ENCODE measurements around the gene LIPT2. TPM values are rescaled to one million over a fixed set of nuclear protein-coding genes. Genes with fewer than 3 reads are reported as not detected.

The LIPT2 gene
- total RNA-seq, 4 donors from 2014 or later: 0.45 to 3.4 (median 3.1) TPM

GRCh38 chr11:74457356-74457755, 36.2 kb downstream of the LIPT2 start:
- H3K4me1 ChIP-seq: peaks cover 0 to 21% (median 0%) of the 10 kb centered on the region in 3 donors
- H3K9me3 ChIP-seq: no peaks in the 10 kb centered on the region
- H3K27me3 ChIP-seq: peaks cover 6% of the 10 kb centered on the region
- 71% methylated on average over 5 of the region's 6 CpGs; no CpG with 5 or more reads in 1 of the 2 donors for WGBS, 2 donors (ENCODE audit: low coverage in 1 of 2)
- no peak overlapping the region for H3K4me3 ChIP-seq
- H3K27ac ChIP-seq: no peak overlapping the region
- H3K36me3 ChIP-seq: peaks cover 0 to 5% of the 10 kb centered on the region in 2 donors
- no peak for ATAC-seq
- TF ChIP-seq EP300 (IDR thresholded peaks at IDR 0.05): no peak
- TF ChIP-seq POLR2AphosphoS5 (IDR thresholded peaks at IDR 0.05): no peak
- no peak for TF ChIP-seq POLR2A (IDR thresholded peaks at IDR 0.05)
- TF ChIP-seq CTCF (IDR thresholded peaks at IDR 0.05): no peak

DNA sequence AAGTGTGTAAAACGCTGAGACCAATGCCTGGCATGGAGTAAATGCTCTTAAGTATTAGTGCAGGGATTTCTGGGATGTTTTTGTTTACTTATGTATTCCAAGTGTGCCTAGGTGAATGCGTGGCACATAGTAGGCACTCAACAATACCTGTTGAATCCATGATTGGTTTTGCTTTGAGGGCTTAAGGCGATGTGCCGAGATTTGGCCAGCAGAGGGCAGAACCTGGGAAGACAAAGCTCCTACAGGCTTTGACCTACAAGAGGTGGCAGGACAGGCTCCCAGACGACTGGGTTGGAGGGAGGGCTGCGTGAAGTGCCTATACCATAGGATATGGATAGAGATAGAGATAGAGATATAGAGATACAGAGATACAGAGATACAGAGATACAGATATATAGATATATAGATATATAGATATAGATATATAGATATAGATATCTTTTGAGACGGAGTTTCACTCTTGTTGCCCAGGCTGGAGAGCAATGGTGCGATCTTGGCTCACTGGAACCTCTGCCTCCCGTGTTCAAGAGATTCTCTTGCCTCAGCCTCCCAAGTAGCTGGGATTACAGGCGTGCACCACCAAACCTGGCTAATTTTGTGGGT, 40.0 kb downstream of the LIPT2 start:
- TF ChIP-seq CTCF (IDR thresholded peaks at IDR 0.05) (peak; percentile 46 to 74 (median 66)), EP300 (IDR thresholded peaks at IDR 0.05) (no peak)
- Histone ChIP-seq H3K27ac (no peak overlapping the region), H3K9me3 (no peaks in the 10 kb centered on the region), H3K4me3 (no peak overlapping the region), H3K4me1 (peaks cover 0 to 8% (median 0%) of the 10 kb centered on the region in 3 donors), H3K36me3 (peaks cover 0 to 5% of the 10 kb centered on the region in 2 donors), H3K27me3 (peaks cover 10% of the 10 kb centered on the region)
- 27 to 40% methylated on average over 2 to 10 of the region's 10 CpGs for WGBS, 2 donors (ENCODE audit: low coverage in 1 of 2)
- no peak for ATAC-seq

DNA sequence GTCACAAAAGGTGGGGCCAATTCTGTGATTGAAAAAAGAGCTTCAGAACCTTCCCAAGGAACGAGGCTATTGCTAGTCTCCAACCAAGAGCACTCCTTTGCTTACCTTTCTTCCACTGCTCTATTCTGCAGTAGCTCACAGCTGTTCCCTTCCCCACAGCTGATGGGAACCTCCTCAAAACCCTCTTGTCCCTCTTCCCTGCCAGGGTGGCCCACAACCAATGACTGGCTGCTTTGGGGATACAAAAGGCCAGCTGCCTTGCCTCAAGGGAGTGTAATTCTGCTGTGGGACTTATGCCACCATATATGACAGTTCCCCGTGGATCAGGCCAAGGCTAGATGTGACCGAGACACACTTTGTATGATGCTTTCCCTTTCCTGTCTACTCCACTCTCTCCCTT, 41.2 kb downstream of the LIPT2 start:
- ATAC-seq: no peak
- peaks cover 0 to 8% (median 0%) of the 10 kb centered on the region in 3 donors for H3K4me1 ChIP-seq
- 54 to 78% methylated on average over 2 to 3 of the region's 3 CpGs for WGBS, 2 donors (ENCODE audit: low coverage in 1 of 2)

DNA sequence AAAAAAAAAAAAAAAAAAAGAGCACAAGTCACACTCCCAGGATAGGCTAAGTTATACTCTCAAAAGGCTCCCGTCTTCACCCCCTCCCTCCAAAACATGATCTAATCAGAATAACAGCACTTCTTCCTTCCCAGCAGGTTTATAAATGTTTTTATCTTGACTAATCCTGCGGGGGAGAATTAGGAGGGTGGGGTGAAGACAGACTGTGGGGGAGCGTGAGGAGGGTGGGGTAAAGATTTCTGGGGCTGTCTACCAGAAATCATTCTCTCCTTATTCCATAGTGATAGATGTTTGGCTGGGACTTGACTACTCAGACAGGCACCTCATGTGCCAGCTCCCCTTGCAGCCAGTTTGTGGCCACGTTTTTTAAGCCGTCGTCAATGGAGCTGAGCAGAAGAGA, 43.2 kb downstream of the LIPT2 start:
- Histone ChIP-seq H3K27ac (no peak overlapping the region), H3K4me3 (no peak overlapping the region), H3K9me3 (no peaks in the 10 kb centered on the region), H3K36me3 (no peaks in the 10 kb centered on the region), H3K4me1 (peaks cover 0 to 8% (median 0%) of the 10 kb centered on the region in 3 donors), H3K27me3 (peaks cover 10% of the 10 kb centered on the region)
- no peak for ATAC-seq
- TF ChIP-seq POLR2A (IDR thresholded peaks at IDR 0.05): no peak
- TF ChIP-seq POLR2AphosphoS5 (IDR thresholded peaks at IDR 0.05): no peak
- no peak for TF ChIP-seq EP300 (IDR thresholded peaks at IDR 0.05)
- no peak for TF ChIP-seq CTCF (IDR thresholded peaks at IDR 0.05)
- WGBS, 2 donors (ENCODE audit: low coverage in 1 of 2): 63 to 71% methylated on average over 2 to 6 of the region's 6 CpGs

More for the DNA sequence above, 41.2 kb downstream of the LIPT2 start:
- H3K27ac ChIP-seq: no peak overlapping the region
- H3K9me3 ChIP-seq: no peaks in the 10 kb centered on the region
- no peak overlapping the region for H3K4me3 ChIP-seq
- H3K27me3 ChIP-seq: peaks cover 10% of the 10 kb centered on the region
- no peak for TF ChIP-seq EP300 (IDR thresholded peaks at IDR 0.05)
- no peak for TF ChIP-seq POLR2A (IDR thresholded peaks at IDR 0.05)
- no peak for TF ChIP-seq CTCF (IDR thresholded peaks at IDR 0.05)
- peaks cover 0 to 5% of the 10 kb centered on the region in 2 donors for H3K36me3 ChIP-seq

DNA sequence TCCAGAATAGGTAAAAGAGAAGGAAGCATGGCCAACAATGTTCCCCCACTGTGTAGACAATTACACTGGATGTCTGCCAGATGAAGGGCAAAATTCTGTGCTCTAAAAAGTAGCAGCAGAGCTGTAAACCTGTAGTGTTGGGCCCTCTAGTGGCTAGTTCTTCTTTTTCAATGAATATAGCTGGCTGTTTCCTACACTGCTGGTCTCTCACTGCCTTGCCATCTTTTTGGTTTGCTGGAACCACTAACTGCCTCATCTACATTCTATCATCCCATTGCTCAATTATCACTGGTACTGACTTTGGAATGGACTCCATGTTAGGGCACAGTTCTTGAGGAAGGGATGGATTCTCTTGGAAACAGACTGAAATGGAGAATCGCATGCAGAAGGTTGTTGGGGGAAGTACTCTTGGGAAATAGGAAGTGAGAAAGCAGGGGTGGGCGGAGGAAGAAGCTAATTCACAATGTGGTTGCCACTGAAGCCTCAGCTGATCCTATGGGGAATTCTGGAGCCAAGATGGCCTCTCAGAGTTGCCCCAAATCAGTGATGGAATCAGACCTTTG, 44.1 kb downstream of the LIPT2 start:
- TF ChIP-seq POLR2A (IDR thresholded peaks at IDR 0.05) (no peak), EP300 (IDR thresholded peaks at IDR 0.05) (no peak), POLR2AphosphoS5 (IDR thresholded peaks at IDR 0.05) (peak; percentile 44), CTCF (IDR thresholded peaks at IDR 0.05) (peak; percentile 46 to 86 (median 78))
- 43 to 62% methylated on average over 1 to 2 of the region's 2 CpGs for WGBS, 2 donors (ENCODE audit: low coverage in 1 of 2)

More for the DNA sequence above, 44.1 kb downstream of the LIPT2 start:
- ATAC-seq: peak; percentile 72
- H3K9me3 ChIP-seq: no peaks in the 10 kb centered on the region
- H3K27me3 ChIP-seq: peaks cover 10% of the 10 kb centered on the region
- H3K27ac ChIP-seq: no peak overlapping the region
- H3K36me3 ChIP-seq: no peaks in the 10 kb centered on the region
- H3K4me1 ChIP-seq: peaks cover 0 to 8% (median 0%) of the 10 kb centered on the region in 3 donors
- no peak overlapping the region for H3K4me3 ChIP-seq
